Fibroblast of villous mesenchyme (primary cell): ENCODE measurements around the gene RPTOR. TPM values are rescaled to one million over a fixed set of nuclear protein-coding genes. Genes with fewer than 3 reads are reported as not detected.

Experiments used
- DNase-seq: peaks from one replicate; pipeline ENCODE4 v3.0.0-alpha.2; 2010; ENCODE audit warnings: low read depth
- H3K4me3 ChIP-seq: 2 replicates; pipeline ENCODE4 v1.5.1; 2011; ENCODE audit warnings: low read depth, mild to moderate bottlenecking, low read length
- CTCF ChIP-seq: IDR thresholded peaks from 2 replicates; pipeline ENCODE4 v1.5.1; 2012; ENCODE audit warnings: low read depth, mild to moderate bottlenecking, low read length; ENCODE audit not compliant: insufficient read depth
- total RNA-seq: library from RNA; depleted of rRNA; stranded (reverse); fragments of >200 nt; gene quantifications from 2 replicates; pipeline ENCODE4 v1.2.3, GENCODE V29; 2012

The RPTOR gene
- total RNA-seq, 1 donor: 35.8 TPM

- TF ChIP-seq CTCF: no peak
- DNase-seq: no peak
These were observed 419.3 kb downstream of the RPTOR start for GRCh38 chr17:80963812-80964543.

GRCh38 chr17:80964544-80964856 is 419.9 kb downstream of the RPTOR start:
- no peak overlapping the region for H3K4me3 ChIP-seq
- no peak for TF ChIP-seq CTCF
- DNase-seq: no peak

More at GRCh38 chr17:80963812-80964543, 419.3 kb downstream of the RPTOR start:
- H3K4me3 ChIP-seq: no peak overlapping the region

- TF ChIP-seq CTCF: no peak
- DNase-seq: no peak
- H3K4me3 ChIP-seq: no peak overlapping the region
These were observed 420.4 kb downstream of the RPTOR start for GRCh38 chr17:80964859-80965580.

- no peak for DNase-seq
- no peak overlapping the region for H3K4me3 ChIP-seq
- TF ChIP-seq CTCF: no peak
These were observed 421.0 kb downstream of the RPTOR start for GRCh38 chr17:80965606-80966005.

GRCh38 chr17:80967404-80967872 is 422.8 kb downstream of the RPTOR start:
- H3K4me3 ChIP-seq: no peak overlapping the region
- DNase-seq: no peak
- no peak for TF ChIP-seq CTCF

- DNase-seq: peak; percentile 38
- H3K4me3 ChIP-seq: no peak overlapping the region
- no peak for TF ChIP-seq CTCF
These were observed 424.0 kb downstream of the RPTOR start for GRCh38 chr17:80968602-80969029.
